Lung (tissue), 12 donors: ENCODE measurements around the gene ATP9A. TPM values are rescaled to one million over a fixed set of nuclear protein-coding genes. Genes with fewer than 3 reads are reported as not detected.
A peak's percentile ranks its signal among the peaks of the same experiment; 100 is the strongest.

Experiments
- ATAC-seq: fragments of 200-7000 bp; cut with Tn5 transposase; one replicate; pipeline ENCODE4 v1.9.1; 2020; ENCODE audit warnings: moderate number of reproducible peaks; ENCODE audit not compliant: insufficient read depth, low FRiP score
- DNase-seq, 3 donors: peaks; one replicate each; pipeline ENCODE4 v3.0.0-alpha.2; 2013 to 2017
- H3K27ac ChIP-seq, 2 donors: one replicate each; pipeline ENCODE4 v1.5.1; 2013; ENCODE audit warnings: mild to moderate bottlenecking in 2 of 2, moderate library complexity in 2 of 2, control low read depth in 1 of 2, inconsistent platforms in 1 of 2, low read depth in 1 of 2, low read length in 1 of 2
- H3K27me3 ChIP-seq, 3 donors: one replicate each; pipeline ENCODE4 v1.5.1; 2013; ENCODE audit warnings: low read length in 2 of 3; ENCODE audit not compliant: control insufficient read depth in 3 of 3, insufficient read depth in 3 of 3
- H3K36me3 ChIP-seq, 4 donors: one replicate each; pipeline ENCODE4 v1.5.1; 2013; ENCODE audit warnings: low read length in 4 of 4, mild to moderate bottlenecking in 1 of 4, moderate library complexity in 1 of 4; ENCODE audit not compliant: control insufficient read depth in 4 of 4, insufficient read depth in 4 of 4
- H3K4me1 ChIP-seq, 5 donors: one replicate each; pipeline ENCODE4 v1.5.1; 2013; ENCODE audit warnings: low read length in 5 of 5, mild to moderate bottlenecking in 2 of 5, moderate library complexity in 1 of 5; ENCODE audit not compliant: control insufficient read depth in 5 of 5, insufficient read depth in 5 of 5
- H3K4me3 ChIP-seq: one replicate; pipeline ENCODE4 v1.5.1; 2013; ENCODE audit warnings: mild to moderate bottlenecking, control low read depth, moderate library complexity
- H3K9ac ChIP-seq, 2 donors: one replicate each; pipeline ENCODE4 v1.5.1; 2013; ENCODE audit warnings: low read length in 2 of 2, control low read depth in 1 of 2; ENCODE audit not compliant: insufficient read depth in 1 of 2
- H3K9me3 ChIP-seq, 4 donors: one replicate each; pipeline ENCODE4 v1.5.1; 2013; ENCODE audit warnings: low read length in 3 of 4, mild to moderate bottlenecking in 1 of 4, moderate library complexity in 1 of 4; ENCODE audit not compliant: control insufficient read depth in 4 of 4, insufficient read depth in 3 of 4
- WGBS, 2 donors: extraction: QIAGEN DNeasy Blood & Tissue Kit; methylation state at CpG; one replicate each; pipeline ENCODE4 v1.1.7; 2013; 5-methylcytosine and 5-hydroxymethylcytosine counted together
- polyA plus RNA-seq, 2 donors: library from polyadenylated mRNA; stranded (reverse); fragments of 200-250 nt; gene quantifications; one replicate each; pipeline ENCODE4 v1.2.1, GENCODE V29; 2013
- total RNA-seq, 2 donors: library from RNA; depleted of rRNA in 1 of 2; stranded (reverse); fragments of >200 nt in 1 of 2; gene quantifications; one replicate each; pipeline ENCODE4 v1.2.1, GENCODE V29; 2014 to 2021
- TF ChIP-seq, protein P1 (sequence below): IDR thresholded peaks from 2 replicates; pipeline ENCODE4 v1.5.1; 2012; ENCODE audit warnings: mild to moderate bottlenecking; ENCODE audit errors: control extremely low read depth, extremely low read depth
- donor health status: control.
- donor health status: control.
- donor health status: Bipolar disorder and iron deficiency.
- donor health status: healthy.
- donor health status: DM: yes; HTN: yes; CAD: no.

ATP9A gene
- total and polyA plus RNA-seq, 4 donors: 3.3 to 43.6 (median 14.9) TPM

- 57 to 67% methylated on average over 2 of the region's 2 CpGs for WGBS, 2 donors
- peak; percentile 85 to 95 (median 91) for DNase-seq
- Histone ChIP-seq H3K27ac (no peak overlapping the region), H3K9ac (no peak overlapping the region), H3K4me3 (no peak overlapping the region), H3K36me3 (peaks cover 0 to 12% (median 4%) of the 10 kb centered on the region in 4 donors), H3K9me3 (no peaks in the 10 kb centered on the region), H3K4me1 (peaks cover 0 to 17% (median 0%) of the 10 kb centered on the region in 5 donors), H3K27me3 (no peaks in the 10 kb centered on the region)
- TF ChIP-seq, protein P1, sequence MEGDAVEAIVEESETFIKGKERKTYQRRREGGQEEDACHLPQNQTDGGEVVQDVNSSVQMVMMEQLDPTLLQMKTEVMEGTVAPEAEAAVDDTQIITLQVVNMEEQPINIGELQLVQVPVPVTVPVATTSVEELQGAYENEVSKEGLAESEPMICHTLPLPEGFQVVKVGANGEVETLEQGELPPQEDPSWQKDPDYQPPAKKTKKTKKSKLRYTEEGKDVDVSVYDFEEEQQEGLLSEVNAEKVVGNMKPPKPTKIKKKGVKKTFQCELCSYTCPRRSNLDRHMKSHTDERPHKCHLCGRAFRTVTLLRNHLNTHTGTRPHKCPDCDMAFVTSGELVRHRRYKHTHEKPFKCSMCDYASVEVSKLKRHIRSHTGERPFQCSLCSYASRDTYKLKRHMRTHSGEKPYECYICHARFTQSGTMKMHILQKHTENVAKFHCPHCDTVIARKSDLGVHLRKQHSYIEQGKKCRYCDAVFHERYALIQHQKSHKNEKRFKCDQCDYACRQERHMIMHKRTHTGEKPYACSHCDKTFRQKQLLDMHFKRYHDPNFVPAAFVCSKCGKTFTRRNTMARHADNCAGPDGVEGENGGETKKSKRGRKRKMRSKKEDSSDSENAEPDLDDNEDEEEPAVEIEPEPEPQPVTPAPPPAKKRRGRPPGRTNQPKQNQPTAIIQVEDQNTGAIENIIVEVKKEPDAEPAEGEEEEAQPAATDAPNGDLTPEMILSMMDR: no peak
- ATAC-seq: no peak
Observed at GRCh38 chr20:51643390-51643789, 124.8 kb downstream of the ATP9A start.

GRCh38 chr20:51641866-51642265 lies 126.3 kb downstream of the ATP9A start:
- Histone ChIP-seq H3K36me3 (peaks cover 0 to 21% (median 5%) of the 10 kb centered on the region in 4 donors), H3K4me1 (peaks cover 0 to 17% (median 0%) of the 10 kb centered on the region in 5 donors), H3K27me3 (no peaks in the 10 kb centered on the region), H3K9me3 (no peaks in the 10 kb centered on the region), H3K27ac (no peak overlapping the region), H3K9ac (no peak overlapping the region), H3K4me3 (no peak overlapping the region)
- WGBS, 2 donors: 92 to 97% methylated on average over 4 of the region's 4 CpGs
- no peak for DNase-seq
- ATAC-seq: no peak
- TF ChIP-seq, protein P1: no peak

- H3K27ac ChIP-seq: no peak overlapping the region
- WGBS, 2 donors: 81 to 89% methylated on average over 3 of the region's 3 CpGs
- no peaks in the 10 kb centered on the region for H3K9me3 ChIP-seq
- H3K9ac ChIP-seq: no peak overlapping the region
- TF ChIP-seq, protein P1: no peak
- no peaks in the 10 kb centered on the region for H3K27me3 ChIP-seq
- H3K36me3 ChIP-seq: peaks cover 0 to 24% (median 7%) of the 10 kb centered on the region in 4 donors
- H3K4me3 ChIP-seq: no peak overlapping the region
- H3K4me1 ChIP-seq: peaks cover 0 to 12% (median 0%) of the 10 kb centered on the region in 5 donors
- DNase-seq (no peak), ATAC-seq (no peak)
Observed at GRCh38 chr20:51640743-51641142, 127.4 kb downstream of the ATP9A start.
